DND-41 (cell line): ENCODE data around the gene BYSL.

Experiments
- ATAC-seq: fragments of 200-7000 bp; cut with Tn5 transposase; 3 replicates; pipeline ENCODE4 v1.9.1; 2021; ENCODE audit warnings: low read depth; ENCODE audit not compliant: insufficient read depth
- DNase-seq: peaks from one replicate; pipeline ENCODE4 v3.0.0-alpha.2; 2020
- H2AFZ ChIP-seq: 2 replicates; pipeline ENCODE4 v1.6.0; 2012; ENCODE audit warnings: low read depth, low read length
- H3K27ac ChIP-seq: 2 replicates; pipeline ENCODE4 v1.5.1; 2012; ENCODE audit warnings: low read length, inconsistent platforms
- H3K27me3 ChIP-seq: fragments of 200-600 bp; sonication (generic); 2 replicates; pipeline ENCODE4 v1.6.0; 2012; ENCODE audit warnings: low read length, mild to moderate bottlenecking, inconsistent platforms; ENCODE audit not compliant: insufficient read depth, poor library complexity
- H3K36me3 ChIP-seq: 2 replicates; pipeline ENCODE4 v1.5.1; 2012; ENCODE audit warnings: low read length, inconsistent platforms; ENCODE audit not compliant: insufficient read depth
- H3K4me1 ChIP-seq: 2 replicates; pipeline ENCODE4 v1.5.1; 2012; ENCODE audit warnings: mild to moderate bottlenecking, low read length; ENCODE audit not compliant: insufficient read depth
- H3K4me2 ChIP-seq: 2 replicates; pipeline ENCODE4 v1.6.0; 2012; ENCODE audit warnings: mild to moderate bottlenecking, moderate library complexity, low read length, inconsistent platforms; ENCODE audit not compliant: insufficient read depth
- H3K4me3 ChIP-seq, 2 experiments: fragments of 200-600 bp in 1 of 2; shearing (Covaris generic) in 1 of 2; 2 replicates each; pipeline ENCODE4 v1.5.1; 2012 to 2016; ENCODE audit warnings: inconsistent platforms in 2 of 2, low read length in 2 of 2, mild to moderate bottlenecking in 2 of 2, low read depth in 1 of 2, moderate library complexity in 1 of 2
- H3K79me2 ChIP-seq: 2 replicates; pipeline ENCODE4 v1.6.0; 2012; ENCODE audit warnings: low read length, inconsistent platforms; ENCODE audit not compliant: insufficient read depth
- H3K9ac ChIP-seq: 2 replicates; pipeline ENCODE4 v1.6.0; 2012; ENCODE audit warnings: low read depth, mild to moderate bottlenecking, inconsistent platforms, low read length, moderate library complexity
- H3K9me3 ChIP-seq: 2 replicates; pipeline ENCODE4 v1.5.1; 2012; ENCODE audit warnings: low read length, moderate library complexity, mild to moderate bottlenecking, inconsistent platforms; ENCODE audit not compliant: insufficient read depth, severe bottlenecking
- H4K20me1 ChIP-seq: 2 replicates; pipeline ENCODE4 v1.6.0; 2012; ENCODE audit warnings: low read length; ENCODE audit not compliant: insufficient read depth
- CTCF ChIP-seq: IDR thresholded peaks from 2 replicates; pipeline ENCODE4 v1.5.1; 2012; ENCODE audit warnings: borderline replicate concordance, low read length, moderate library complexity, mild to moderate bottlenecking; ENCODE audit not compliant: poor library complexity, severe bottlenecking; ENCODE audit errors: extremely low read depth
- EZH2 ChIP-seq: IDR thresholded peaks from 3 replicates; pipeline ENCODE4 v1.6.1; 2012; ENCODE audit warnings: borderline replicate concordance, low read depth, mild to moderate bottlenecking, moderate library complexity, low read length, inconsistent platforms; ENCODE audit not compliant: severe bottlenecking

BYSL gene

GRCh38 chr6:41874741-41875140 is 46.6 kb upstream of the BYSL start:
- Histone ChIP-seq H4K20me1 (no peaks in the 10 kb centered on the region), H3K9me3 (no peaks in the 10 kb centered on the region), H3K79me2 (peaks cover 37% of the 10 kb centered on the region), H3K9ac (no peak overlapping the region), H3K4me1 (no peaks in the 10 kb centered on the region), H3K36me3 (peaks cover 18% of the 10 kb centered on the region), H3K27me3 (no peaks in the 10 kb centered on the region), H2AFZ (no peak overlapping the region), H3K27ac (no peak overlapping the region), H3K4me3 (no peak overlapping the region), H3K4me2 (no peak overlapping the region)
- ATAC-seq (no peak), DNase-seq (no peak)
- TF ChIP-seq CTCF, result no peak
- TF ChIP-seq EZH2, result no peak

GRCh38 chr6:41877051-41877680 is 44.1 kb upstream of the BYSL start:
- no peak for ATAC-seq
- TF ChIP-seq CTCF (no peak), EZH2 (no peak)
- Histone ChIP-seq H3K4me1 (no peaks in the 10 kb centered on the region), H3K27me3 (no peaks in the 10 kb centered on the region), H3K27ac (no peak overlapping the region), H3K4me2 (no peak overlapping the region), H3K4me3 (no peak overlapping the region), H3K36me3 (peaks cover 2% of the 10 kb centered on the region; the same call in 1 of the 2 replicates), H2AFZ (no peak overlapping the region), H3K9me3 (no peaks in the 10 kb centered on the region), H3K9ac (no peak overlapping the region), H4K20me1 (peaks cover 2% of the 10 kb centered on the region; the same call in 1 of the 2 replicates), H3K79me2 (peaks cover 48% of the 10 kb centered on the region)
- DNase-seq, result no peak

GRCh38 chr6:41878246-41878645 is 43.1 kb upstream of the BYSL start:
- H2AFZ ChIP-seq, result no peak overlapping the region
- no peak overlapping the region for H3K9ac ChIP-seq
- peaks cover 53% of the 10 kb centered on the region for H3K79me2 ChIP-seq
- no peaks in the 10 kb centered on the region for H3K9me3 ChIP-seq
- ATAC-seq (no peak), DNase-seq (no peak)
- TF ChIP-seq CTCF (no peak), EZH2 (no peak)
- H3K4me2 ChIP-seq, result no peak overlapping the region
- H3K27ac ChIP-seq, result no peak overlapping the region
- no peaks in the 10 kb centered on the region for H3K36me3 ChIP-seq
- peaks cover 2% of the 10 kb centered on the region; the same call in 1 of the 2 replicates for H4K20me1 ChIP-seq
- H3K4me3 ChIP-seq, result no peak overlapping the region
- no peaks in the 10 kb centered on the region for H3K4me1 ChIP-seq
- H3K27me3 ChIP-seq, result no peaks in the 10 kb centered on the region
